Frontal cortex (tissue), 4 donors: ENCODE results near the gene SULT1C2. TPM values are rescaled to one million over a fixed set of nuclear protein-coding genes. Genes with fewer than 3 reads are reported as not detected.
"Not testable (repeated sequence)": the region's sequence is repeated elsewhere in the genome, so short reads cannot be mapped to it uniquely, and the experiment has no call there.

Experiments
- DNase-seq, 2 donors: peaks; one replicate each; pipeline ENCODE4 v3.0.0; 2012; ENCODE audit warnings: low spot score in 2 of 2
- FAIRE-seq: peaks from 2 replicates; lab custom pipeline; 2012; peaks lifted over from hg19 to GRCh38; lab: Jason Lieb, UNC
- total RNA-seq: library from RNA; depleted of rRNA; stranded (reverse); fragments of >200 nt; gene quantifications from one replicate; pipeline ENCODE4 v1.2.3, GENCODE V29; 2014
- donor health status: control.
- donor health status: control.
- donor health status: control.

SULT1C2 gene
- total RNA-seq, 1 donor from 2014 or later = 0.41 TPM

DNA sequence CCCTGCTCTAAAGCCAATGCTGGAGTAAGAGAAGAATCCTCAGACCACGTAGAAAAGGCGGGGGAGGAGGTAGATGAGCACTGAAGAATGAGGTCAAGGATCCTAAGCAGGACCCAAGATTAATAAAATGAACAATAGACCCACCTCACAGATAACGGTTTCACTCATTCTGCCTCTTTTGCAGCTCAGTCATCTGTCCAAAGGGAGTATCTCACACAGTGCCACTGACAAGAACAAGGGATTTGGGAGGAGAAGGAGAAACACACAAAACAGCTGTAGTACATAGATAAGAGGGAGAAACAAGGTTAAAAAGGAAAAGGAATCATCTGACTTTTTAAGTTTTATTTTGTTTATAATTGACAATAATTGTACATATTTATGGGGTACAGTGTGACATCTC lies 58.1 kb downstream of the SULT1C2 start:
- no peak for FAIRE-seq

DNA sequence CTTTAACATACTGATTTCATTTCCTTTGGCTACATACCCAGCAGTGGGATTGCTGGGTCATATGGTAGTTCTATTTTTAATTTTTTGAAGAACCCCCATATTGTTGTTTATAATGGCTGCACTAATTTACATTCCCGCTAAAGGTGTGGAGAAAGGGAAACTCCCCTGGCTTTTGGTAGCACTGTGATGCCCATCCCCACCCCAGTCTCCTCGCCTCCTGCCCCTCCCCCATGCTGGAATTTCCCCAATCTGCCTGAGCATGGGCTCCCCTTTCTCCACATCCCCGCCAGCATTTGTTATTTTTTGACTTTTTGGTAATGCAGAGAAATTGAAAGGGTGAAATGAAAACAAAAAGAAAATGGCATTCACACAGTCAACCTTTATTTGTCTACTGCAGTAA lies 59.1 kb downstream of the SULT1C2 start:
- DNase-seq (no peak), FAIRE-seq (no peak)

More for the DNA sequence above, 58.1 kb downstream of the SULT1C2 start:
- no peak for DNase-seq

DNA sequence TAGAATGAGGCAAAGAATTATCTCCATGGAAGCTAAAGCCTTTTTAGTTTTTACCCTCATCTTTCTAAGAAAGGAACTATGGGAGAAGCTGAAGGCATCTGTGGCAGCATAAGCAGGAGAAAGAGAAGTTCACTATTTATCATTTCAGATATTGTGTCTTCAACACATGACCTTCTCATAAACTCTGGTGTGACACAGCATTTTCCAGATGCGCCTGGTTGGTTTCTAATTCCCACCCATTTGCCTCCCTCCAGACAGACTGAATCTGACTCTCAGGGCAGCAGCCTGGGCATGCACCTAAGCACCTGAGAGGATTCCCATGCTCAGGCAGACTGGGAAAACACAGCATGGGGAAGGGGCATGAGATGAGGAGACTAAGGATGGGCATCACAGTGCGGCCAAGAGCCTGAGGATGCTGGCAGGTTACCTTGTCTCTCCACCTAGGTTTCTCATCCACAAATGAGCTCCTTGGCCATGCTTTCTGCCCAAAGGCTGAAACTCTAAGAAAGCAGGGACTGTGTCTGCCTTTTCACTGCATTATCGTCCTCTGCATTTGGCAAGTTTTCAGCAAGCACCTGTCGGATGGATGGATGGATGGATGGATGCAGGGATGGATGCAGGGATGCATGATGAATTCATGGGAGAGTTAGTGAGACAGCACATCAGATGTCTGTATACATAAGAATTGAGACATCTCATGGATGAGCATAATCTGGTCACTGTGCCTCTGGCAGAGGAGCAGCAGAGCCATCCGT lies 60.3 kb downstream of the SULT1C2 start:
- FAIRE-seq = no peak

DNA sequence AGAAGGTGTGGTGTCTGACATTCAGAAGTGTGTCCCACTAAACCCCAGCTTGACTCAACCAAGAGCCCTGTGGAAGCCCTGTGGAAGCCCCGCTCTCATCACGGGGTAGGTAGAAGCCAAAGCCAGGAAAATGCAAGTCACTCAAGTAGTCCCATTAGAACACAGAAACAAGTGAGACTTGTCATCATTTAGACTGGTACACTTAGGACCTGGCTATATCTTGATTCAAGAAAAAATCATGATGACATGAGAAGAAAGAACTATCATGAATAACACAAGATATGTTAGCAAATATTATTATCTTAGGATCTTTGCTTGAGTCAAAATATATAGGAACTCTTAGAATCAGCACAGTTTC lies 60.9 kb downstream of the SULT1C2 start:
- FAIRE-seq = no peak
- DNase-seq = no peak

More for the DNA sequence above, 60.3 kb downstream of the SULT1C2 start:
- no peak for DNase-seq

DNA sequence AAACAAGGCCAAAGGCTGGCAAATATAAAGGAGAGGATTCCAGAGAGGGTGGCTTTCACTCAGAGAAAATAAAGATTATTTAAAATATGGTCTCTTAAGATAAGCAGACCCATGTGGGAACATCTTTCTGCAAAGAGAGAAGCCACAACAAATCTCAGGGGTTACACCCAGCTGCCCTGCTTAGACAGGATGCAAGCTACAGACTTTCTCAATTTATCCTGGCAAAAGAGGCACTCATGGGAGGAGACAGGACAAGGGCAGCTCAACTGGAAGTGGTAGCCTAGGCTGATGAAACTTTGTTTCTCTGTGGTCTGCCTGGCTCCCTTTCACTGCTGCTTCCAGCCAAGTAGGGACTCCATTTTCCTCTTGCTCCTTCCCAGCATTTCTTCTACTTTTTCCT lies 63.2 kb downstream of the SULT1C2 start:
- FAIRE-seq (no peak), DNase-seq (no peak)

DNA sequence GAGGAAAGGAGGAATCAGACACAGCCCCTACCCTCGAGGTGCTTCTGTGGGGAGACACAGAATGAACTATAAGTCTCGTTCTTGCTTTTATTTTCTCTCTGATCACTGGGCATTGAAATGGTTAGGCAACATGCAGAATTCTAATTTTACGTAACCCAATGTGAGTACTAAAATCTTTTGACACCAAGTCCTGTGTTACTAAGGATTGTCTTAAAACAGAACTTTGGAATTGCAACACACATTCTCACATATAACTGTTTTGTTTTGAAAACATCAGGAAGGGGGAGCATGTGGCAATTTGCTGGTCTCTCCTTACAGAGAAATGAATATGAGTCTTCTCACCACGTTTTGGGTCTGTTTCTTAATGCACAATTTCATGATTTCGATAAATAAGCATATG lies 65.4 kb downstream of the SULT1C2 start:
- DNase-seq = no peak
- no peak for FAIRE-seq

DNA sequence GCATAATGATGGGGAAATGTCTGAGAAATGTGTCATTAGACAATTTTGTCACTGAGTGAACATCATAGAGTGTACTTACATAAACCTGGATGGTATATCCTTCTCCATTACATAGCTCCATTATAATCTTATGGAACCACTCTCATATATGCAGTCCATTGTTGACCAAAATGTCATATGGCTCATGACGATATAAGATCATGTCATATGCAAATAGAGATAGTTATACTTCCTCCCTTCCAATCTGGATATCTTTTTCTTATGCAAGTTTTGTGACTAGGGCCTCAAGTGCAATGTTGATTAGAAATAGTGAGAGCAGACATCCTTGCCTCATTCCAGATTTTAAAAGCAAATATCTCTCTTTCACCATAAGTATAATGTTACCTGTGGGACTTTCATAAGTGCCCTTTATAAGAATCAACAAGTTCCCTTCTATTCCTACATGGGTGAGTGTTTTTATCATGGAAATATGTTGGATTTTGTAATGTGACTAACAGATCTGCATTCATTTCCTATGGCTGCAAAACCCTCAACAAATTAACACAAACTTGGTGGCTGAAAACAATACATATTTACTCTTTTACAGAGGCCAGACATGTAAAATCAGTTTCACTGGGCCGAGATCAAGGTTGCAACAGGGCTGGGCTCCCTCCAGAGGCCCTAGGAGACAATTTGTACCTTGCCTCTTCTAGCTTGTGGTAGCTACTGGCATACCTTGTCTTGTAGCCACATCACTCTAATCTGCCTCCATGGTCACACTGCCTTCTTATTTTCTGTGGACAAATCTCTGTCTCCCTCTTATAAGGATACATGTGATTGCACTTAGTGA lies 67.4 kb downstream of the SULT1C2 start:
- no peak for DNase-seq
- no peak for FAIRE-seq

DNA sequence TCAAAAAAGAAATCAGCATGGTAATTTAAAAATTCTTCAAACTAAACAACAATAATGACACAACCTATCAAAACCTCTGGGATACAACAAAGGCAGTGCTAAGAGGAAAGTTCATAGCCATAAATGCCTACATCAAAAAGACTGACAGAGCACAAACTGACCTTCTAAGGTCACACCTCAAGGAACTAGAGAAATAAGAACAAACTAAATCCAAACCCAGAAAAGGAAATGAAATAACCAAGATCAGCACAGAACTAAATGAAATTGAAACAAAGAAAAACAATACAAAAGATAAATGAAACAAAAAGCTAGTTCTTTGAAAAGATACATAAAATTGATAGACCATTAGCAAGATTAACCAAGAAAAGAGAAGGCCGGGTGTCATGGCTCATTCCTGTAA lies 70.6 kb downstream of the SULT1C2 start:
- FAIRE-seq, DNase-seq: not testable (repeated sequence)

Other genes with a start within 250 kb of the SULT1C2 start
- gene SULT1C3, start 48.9 kb upstream of the SULT1C2 start, total RNA-seq = not detected
- 4.5 TPM for gene SULT1C4, start 89.1 kb downstream of the SULT1C2 start, total RNA-seq
- gene GCC2, start 160.3 kb downstream of the SULT1C2 start, total RNA-seq = 31.8 TPM
- gene LIMS1, start 245.6 kb downstream of the SULT1C2 start, total RNA-seq = 11.8 TPM